A549 (cell line): ENCODE data around the gene ARAP2. TPM values are rescaled to one million over a fixed set of nuclear protein-coding genes. Genes with fewer than 3 reads are reported as not detected.

Experiments used
- ATAC-seq, 2 experiments: fragments of 200-7000 bp in 1 of 2; fragments of >200 bp in 1 of 2; cut with Nextera tagmentation in 1 of 2; cut with Tn5 transposase in 1 of 2; 3 replicates each; pipeline versions ENCODE4 v1.8.0 to v1.9.1; 2018 to 2020; ENCODE audit warnings: mild to moderate bottlenecking in 1 of 2, moderate library complexity in 1 of 2
- CTCF ChIA-PET: fragments of 300-600 bp; sonication (Branson Sonifier 250); formaldehyde crosslinking; extraction: SDS; loops from one replicate; lab custom pipeline; 2021; ENCODE audit warnings: antibody characterized with exemption, inconsistent platforms; lab: Yijun Ruan, JAX
- POLR2A ChIA-PET: fragments of 350-600 bp; formaldehyde crosslinking; extraction: SDS; loops from one replicate; lab custom pipeline; 2021; ENCODE audit warnings: antibody characterized with exemption, inconsistent platforms; lab: Yijun Ruan, JAX
- DNase-seq, 2 experiments: peaks; one replicate each; pipeline versions ENCODE4 v3.0.0 to v3.0.0-alpha.2; 2011 to 2016; ENCODE audit warnings: low read depth in 1 of 2, low spot score in 1 of 2
- FAIRE-seq: peaks from 2 replicates; lab custom pipeline; 2011; peaks lifted over from hg19 to GRCh38; lab: Jason Lieb, UNC
- H3K27ac ChIP-seq, 2 experiments: fragments of >200 bp; sonication (Bioruptor Twin); formaldehyde crosslinking; 3 replicates each; pipeline ENCODE4 v1.5.1; 2016 to 2017
- H3K4me1 ChIP-seq: fragments of >200 bp; sonication (Bioruptor Twin); formaldehyde crosslinking; 3 replicates; pipeline ENCODE4 v1.6.1; 2016
- H3K4me2 ChIP-seq: fragments of >200 bp; sonication (Bioruptor Twin); formaldehyde crosslinking; 3 replicates; pipeline ENCODE4 v1.6.1; 2016
- H3K4me3 ChIP-seq: fragments of >200 bp; sonication (Bioruptor Twin); formaldehyde crosslinking; 3 replicates; pipeline ENCODE4 v1.5.1; 2016
- H3K9me3 ChIP-seq: fragments of >200 bp; sonication (Bioruptor Twin); formaldehyde crosslinking; 3 replicates; pipeline ENCODE4 v1.6.1; 2016
- CEBPB ChIP-seq, 2 experiments: fragments of >200 bp in 1 of 2; sonication (Bioruptor Twin) in 1 of 2; formaldehyde crosslinking in 1 of 2; IDR thresholded peaks; 2 replicates each; pipeline ENCODE4 v1.6.1; 2012 to 2016
- CHD2 ChIP-seq: fragments of 150-350 bp; IDR thresholded peaks from 2 replicates; pipeline ENCODE4 v1.6.1; 2014; ENCODE audit warnings: low read length; ENCODE audit not compliant: partially characterized antibody
- E2F6 ChIP-seq: IDR thresholded peaks from 2 replicates; pipeline ENCODE4 v1.6.1; 2012; ENCODE audit warnings: low read depth, borderline replicate concordance
- FOSL2 ChIP-seq, 2 experiments: fragments of 450-650 bp in 1 of 2; fragments of >200 bp in 1 of 2; sonication (Bioruptor Twin) in 1 of 2; formaldehyde crosslinking; IDR thresholded peaks; 2 replicates each; pipeline versions ENCODE4 v1.5.0 to v1.6.1; 2016 to 2020; ENCODE audit warnings: mild to moderate bottlenecking in 1 of 2, moderate library complexity in 1 of 2
- FOXS1 ChIP-seq: fragments of 250-450 bp; sonication (Bioruptor Pico); IDR thresholded peaks from 2 replicates; pipeline ENCODE4 v1.5.0; 2020; ENCODE audit warnings: mild to moderate bottlenecking, moderate library complexity
- NR3C1 ChIP-seq: fragments of >200 bp; sonication (Bioruptor Twin); formaldehyde crosslinking; IDR thresholded peaks from 3 replicates; pipeline ENCODE4 v1.6.1; 2017
- POLR2AphosphoS2 ChIP-seq: conservative IDR thresholded peaks from 2 replicates; pipeline ENCODE4 v1.6.1; 2012; ENCODE audit warnings: low read length, improper control_type of control experiment, inconsistent platforms
- RAD21 ChIP-seq, 2 experiments: fragments of >200 bp in 1 of 2; sonication (Bioruptor Twin) in 1 of 2; formaldehyde crosslinking in 1 of 2; IDR thresholded peaks in 1 of 2; conservative IDR thresholded peaks in 1 of 2; 2 replicates in 1 of 2; 3 replicates in 1 of 2; pipeline ENCODE4 v1.6.1; 2012 to 2018; ENCODE audit warnings: inconsistent platforms in 1 of 2
- RARB ChIP-seq: fragments of 250-450 bp; sonication (Bioruptor Pico); IDR thresholded peaks from 2 replicates; pipeline ENCODE4 v1.8.0; 2021; ENCODE audit warnings: mild to moderate bottlenecking, moderate library complexity
- RCOR1 ChIP-seq: fragments of 150-350 bp; IDR thresholded peaks from 2 replicates; pipeline ENCODE4 v1.6.1; 2014; ENCODE audit warnings: antibody characterized with exemption, low read length, low read depth
- TP53 ChIP-seq: fragments of 250-450 bp; sonication (Bioruptor Pico); IDR thresholded peaks from 2 replicates; pipeline ENCODE4 v1.5.0; 2021; ENCODE audit warnings: mild to moderate bottlenecking, moderate library complexity
- WGBS: methylation state at CpG from one replicate; pipeline ENCODE4 v1.1.6; 2017; ENCODE audit errors: missing lambda C conversion rate; 5-methylcytosine and 5-hydroxymethylcytosine counted together
- polyA plus RNA-seq, 4 experiments: library from polyadenylated mRNA; depleted of rRNA in 3 of 4; stranded (reverse); fragments of >200 nt; fragmentation: RNase III in 1 of 4; extraction: RNeasy Plus Mini Kit Qiagen cat#74134 plus additional on column Dnase treatment in 1 of 4; gene quantifications; 2 replicates in 3 of 4; 3 replicates in 1 of 4; pipeline ENCODE4 v1.2.3, GENCODE V29; 2011 to 2017

ARAP2 gene
- polyA plus RNA-seq, 2 of the 4 experiments (the other 2 are of a cell fraction), result 0.34 to 0.75 TPM

- ChIA-PET CTCF (interaction anchor here (0.6 kb wide), 1 partner anchor 10 kb away, joined by 4 read pairs; no protein-coding TSS in a partner anchor), POLR2A (no interaction called here)
- 10% methylated on average over 3 of the region's 3 CpGs for WGBS
- ATAC-seq (no peak), DNase-seq (no peak), FAIRE-seq (no peak)
- TF ChIP-seq POLR2AphosphoS2 (no peak), FOXS1 (CRISPR knock-in tag) (no peak), RAD21 (conservative IDR thresholded peaks at IDR 0.05 in 1 of 2, IDR thresholded peaks at IDR 0.05 in 1 of 2) (no peak), NR3C1 (no peak), FOSL2 (IDR thresholded peaks at IDR 0.05) (no peak), FOSL2 (CRISPR knock-in tag; IDR thresholded peaks at IDR 0.05) (no peak), CEBPB (IDR thresholded peaks at IDR 0.05) (no peak), RCOR1 (no peak), E2F6 (no peak), TP53 (CRISPR knock-in tag) (no peak), CHD2 (no peak), RARB (CRISPR knock-in tag) (no peak)
- Histone ChIP-seq H3K4me3 (no peak overlapping the region), H3K4me1 (no peaks in the 10 kb centered on the region), H3K27ac (no peak overlapping the region), H3K4me2 (no peak overlapping the region), H3K9me3 (no peaks in the 10 kb centered on the region)
Measured at GRCh38 chr4:36020351-36020750, 224.0 kb downstream of the ARAP2 start.

Other genes with a start within 250 kb of the ARAP2 start
- gene DTHD1, start 37.1 kb upstream of the ARAP2 start, polyA plus RNA-seq (2011; rRNA removed), result not detected in 2 replicates
- gene DTHD1, start 37.1 kb upstream of the ARAP2 start, polyA plus RNA-seq (2017; fragmentation: RNase III; extraction: RNeasy Plus Mini Kit Qiagen cat#74134 plus additional on column Dnase treatment), result not detected in 3 replicates